HepG2 (cell line): Measurements from ENCODE around the gene MTA1. TPM values are rescaled to one million over a fixed set of nuclear protein-coding genes. Genes with fewer than 3 reads are reported as not detected.

ENCODE experiments used
- ATAC-seq: fragments of 200-7000 bp; cut with Tn5 transposase; 3 replicates; pipeline ENCODE4 v1.9.1; 2020; ENCODE audit warnings: mild to moderate bottlenecking, moderate library complexity
- BruUV-seq: library from RNA; stranded (reverse); fragments of 400-500 nt; replicated peaks from 2 replicates; lab custom pipeline; 2021; lab: Mats Ljungman, UMichigan
- CTCF ChIA-PET: fragments of 300-600 bp; formaldehyde crosslinking; extraction: SDS; loops from one replicate; lab custom pipeline; 2021; ENCODE audit warnings: low total read pairs, inconsistent platforms, low intra/inter-chr PET ratio; lab: Yijun Ruan, JAX
- POLR2A ChIA-PET: fragments of 350-600 bp; sonication (Branson Sonifier 250); formaldehyde crosslinking; loops from one replicate; lab custom pipeline; 2020; ENCODE audit warnings: antibody characterized with exemption, inconsistent platforms; lab: Yijun Ruan, JAX
- DNase-seq: peaks from one replicate; pipeline ENCODE4 v3.0.0-alpha.2; 2015; ENCODE audit warnings: low spot score
- FAIRE-seq: peaks from 3 replicates; lab custom pipeline; 2011; peaks lifted over from hg19 to GRCh38; lab: Jason Lieb, UNC
- H2AFZ ChIP-seq: one replicate; pipeline ENCODE4 v1.6.1; 2011; ENCODE audit warnings: low read length, inconsistent platforms
- H3K27ac ChIP-seq: fragments of 300-600 bp; 3 replicates; pipeline ENCODE4 v1.8.0; 2011; ENCODE audit warnings: mixed run types, mild to moderate bottlenecking, mixed read lengths, low read length, inconsistent platforms; ENCODE audit not compliant: insufficient read depth; ENCODE audit errors: extremely low read length
- H3K27me3 ChIP-seq, 2 experiments: fragments of 200-600 bp in 1 of 2; 2 replicates in 1 of 2; 3 replicates in 1 of 2; pipeline versions ENCODE4 v1.6.0 to v1.8.0; 2011; ENCODE audit warnings: low read length in 2 of 2, mild to moderate bottlenecking in 2 of 2, moderate library complexity in 2 of 2, inconsistent platforms in 1 of 2; ENCODE audit not compliant: insufficient read depth in 2 of 2, control insufficient read depth in 1 of 2
- H3K36me3 ChIP-seq, 2 experiments: fragments of 200-600 bp in 1 of 2; replicated peaks in 1 of 2; 2 replicates in 1 of 2; 3 replicates in 1 of 2; pipeline versions ENCODE4 v1.5.1 to v1.8.0; 2011; ENCODE audit warnings: low read length in 2 of 2, inconsistent platforms in 1 of 2; ENCODE audit not compliant: insufficient read depth in 2 of 2, control insufficient read depth in 1 of 2
- H3K4me1 ChIP-seq: 2 replicates; pipeline ENCODE4 v1.5.1; 2012; ENCODE audit warnings: low read length, inconsistent platforms; ENCODE audit not compliant: insufficient read depth
- H3K4me2 ChIP-seq: 2 replicates; pipeline ENCODE4 v1.6.0; 2011; ENCODE audit warnings: low read depth, low read length, inconsistent platforms
- H3K4me3 ChIP-seq, 3 experiments: fragments of 200-600 bp in 1 of 3; sonication (generic), shearing (Covaris generic) in 1 of 3; replicated peaks in 1 of 3; 2 replicates each; pipeline ENCODE4 v1.5.1; 2011 to 2016; ENCODE audit warnings: low read length in 3 of 3, inconsistent platforms in 2 of 3, low read depth in 2 of 3, mild to moderate bottlenecking in 2 of 3, control low read depth in 1 of 3, mixed read lengths in 1 of 3; ENCODE audit not compliant: insufficient read depth in 1 of 3
- H3K79me2 ChIP-seq: one replicate; pipeline ENCODE4 v1.6.1; 2011; ENCODE audit warnings: low read length, inconsistent platforms; ENCODE audit not compliant: insufficient read depth
- H3K9ac ChIP-seq: 2 replicates; pipeline ENCODE4 v1.6.0; 2011; ENCODE audit warnings: mild to moderate bottlenecking, low read depth, low read length, inconsistent platforms; ENCODE audit not compliant: insufficient read depth
- H3K9me3 ChIP-seq: 2 replicates; pipeline ENCODE4 v1.5.1; 2012; ENCODE audit warnings: mild to moderate bottlenecking, low read length
- H4K20me1 ChIP-seq: 2 replicates; pipeline ENCODE4 v1.6.0; 2011; ENCODE audit warnings: inconsistent platforms, mild to moderate bottlenecking, low read length, moderate library complexity; ENCODE audit not compliant: insufficient read depth
- AKAP8 ChIP-seq: sonication (generic); formaldehyde crosslinking; IDR thresholded peaks from 2 replicates; pipeline ENCODE4 v1.5.1; 2020; ENCODE audit warnings: mild to moderate bottlenecking, missing genetic modification reagents
- ARNT ChIP-seq: fragments of 450-650 bp; IDR thresholded peaks from 2 replicates; pipeline ENCODE4 v1.6.1; 2017
- ATF7 ChIP-seq, 2 experiments: fragments of 450-650 bp in 1 of 2; sonication (generic) in 1 of 2; formaldehyde crosslinking in 1 of 2; IDR thresholded peaks; 2 replicates each; pipeline versions ENCODE4 v1.4.0 to v1.6.1; 2016 to 2020; ENCODE audit warnings: antibody characterized with exemption in 1 of 2, mild to moderate bottlenecking in 1 of 2, missing genetic modification reagents in 1 of 2
- CCAR2 ChIP-seq: fragments of 200-400 bp; formaldehyde crosslinking; optimal IDR thresholded peaks from 2 replicates; pipeline ENCODE3; 2018; ENCODE audit warnings: low read depth, mild to moderate bottlenecking, low read length, moderate library complexity
- ELF3 ChIP-seq: IDR thresholded peaks from 2 replicates; pipeline ENCODE4 v1.6.1; 2016; ENCODE audit warnings: missing genetic modification reagents, missing compliant biosample characterization
- IKZF4 ChIP-seq: sonication (generic); formaldehyde crosslinking; IDR thresholded peaks from 2 replicates; pipeline ENCODE4 v1.5.1; 2020; ENCODE audit warnings: borderline replicate concordance, mild to moderate bottlenecking, low read depth, missing genetic modification reagents; ENCODE audit errors: not compliant biosample characterization
- MLLT10 ChIP-seq: sonication (generic); formaldehyde crosslinking; IDR thresholded peaks from 2 replicates; pipeline ENCODE4 v1.4.0; 2020; ENCODE audit warnings: missing genetic modification reagents
- MXD1 ChIP-seq: sonication (generic); formaldehyde crosslinking; IDR thresholded peaks from 2 replicates; pipeline ENCODE4 v1.4.0; 2020; ENCODE audit warnings: mild to moderate bottlenecking, missing genetic modification reagents
- NONO ChIP-seq, 2 experiments: fragments of 450-650 bp in 1 of 2; sonication (generic) in 1 of 2; formaldehyde crosslinking in 1 of 2; IDR thresholded peaks in 1 of 2; conservative IDR thresholded peaks in 1 of 2; 2 replicates each; pipeline versions ENCODE4 v1.6.1 to v1.8.0; 2017 to 2022; ENCODE audit warnings: mild to moderate bottlenecking in 1 of 2, missing genetic modification reagents in 1 of 2, moderate library complexity in 1 of 2
- PRPF4 ChIP-seq: fragments of 200-400 bp; formaldehyde crosslinking; IDR thresholded peaks from 2 replicates; pipeline ENCODE4 v1.6.1; 2016; ENCODE audit warnings: low read length, low read depth; ENCODE audit not compliant: poor library complexity, severe bottlenecking
- PTBP1 ChIP-seq: fragments of 200-400 bp; formaldehyde crosslinking; IDR thresholded peaks from 2 replicates; pipeline ENCODE4 v1.6.1; 2018; ENCODE audit warnings: low read length, low read depth; ENCODE audit not compliant: poor library complexity, severe bottlenecking
- RFXANK ChIP-seq: IDR thresholded peaks from 2 replicates; pipeline ENCODE4 v1.6.1; 2016
- SMARCE1 ChIP-seq: fragments of 450-650 bp; IDR thresholded peaks from 2 replicates; pipeline ENCODE4 v1.6.1; 2017; ENCODE audit warnings: borderline replicate concordance
- SRF ChIP-seq: IDR thresholded peaks from 2 replicates; pipeline ENCODE4 v1.6.1; 2011; ENCODE audit warnings: mild to moderate bottlenecking, low read depth, low read length, moderate library complexity
- YY1 ChIP-seq: IDR thresholded peaks from 2 replicates; pipeline ENCODE4 v1.6.1; 2011; ENCODE audit warnings: low read length, low read depth, moderate library complexity, mild to moderate bottlenecking; ENCODE audit not compliant: insufficient read depth, insufficient replicate concordance
- ZBTB1 ChIP-seq: sonication (generic); formaldehyde crosslinking; IDR thresholded peaks from 2 replicates; pipeline ENCODE4 v1.4.0; 2020; ENCODE audit warnings: missing genetic modification reagents, borderline replicate concordance
- ZNF138 ChIP-seq: sonication (generic); formaldehyde crosslinking; IDR thresholded peaks from 2 replicates; pipeline ENCODE4 v1.5.0; 2020; ENCODE audit warnings: mild to moderate bottlenecking, low read depth, missing genetic modification reagents
- ZNF17 ChIP-seq: sonication (generic); formaldehyde crosslinking; IDR thresholded peaks from 2 replicates; pipeline ENCODE4 v1.5.0; 2020; ENCODE audit warnings: mild to moderate bottlenecking, missing genetic modification reagents
- ZNF337 ChIP-seq: sonication (generic); formaldehyde crosslinking; IDR thresholded peaks from 2 replicates; pipeline ENCODE4 v1.5.1; 2020; ENCODE audit warnings: missing genetic modification reagents, low read depth, mild to moderate bottlenecking, borderline replicate concordance
- ZNF567 ChIP-seq: sonication (generic); formaldehyde crosslinking; IDR thresholded peaks from 2 replicates; pipeline ENCODE4 v1.8.1; 2023; ENCODE audit warnings: mild to moderate bottlenecking, missing genetic modification reagents, borderline replicate concordance
- ZNF781 ChIP-seq: sonication (generic); formaldehyde crosslinking; IDR thresholded peaks from 2 replicates; pipeline ENCODE4 v1.5.1; 2020; ENCODE audit warnings: borderline replicate concordance, mild to moderate bottlenecking, missing genetic modification reagents; ENCODE audit errors: not compliant biosample characterization
- ZNF784 ChIP-seq: sonication (generic); formaldehyde crosslinking; IDR thresholded peaks from 2 replicates; pipeline ENCODE4 v1.5.1; 2020; ENCODE audit warnings: missing genetic modification reagents, mild to moderate bottlenecking, borderline replicate concordance
- ZSCAN31 ChIP-seq: sonication (generic); formaldehyde crosslinking; IDR thresholded peaks from 2 replicates; pipeline ENCODE4 v1.5.0; 2020; ENCODE audit warnings: low read depth, mild to moderate bottlenecking, missing genetic modification reagents
- WGBS: methylation state at CpG from one replicate; pipeline ENCODE4 v1.1.6; 2017; ENCODE audit warnings: low lambda C conversion rate; 5-methylcytosine and 5-hydroxymethylcytosine counted together
- in situ Hi-C: cut with HindIII; loops from 2 replicates; pipeline ENCODE4 v1.10.0; 2017; ENCODE audit warnings: low pct_unique_long_range_greater_than_20kb; ENCODE audit not compliant: extremely low pct_ligation_motif_present
- intact Hi-C: fragments of 100-400 bp; cut with micrococcal nuclease; formaldehyde crosslinking; loops from one replicate; pipeline ENCODE4 v1.10.0; 2022; ENCODE audit not compliant: unreplicated experiment
- polyA plus RNA-seq, 8 experiments: library from polyadenylated mRNA; depleted of rRNA in 3 of 8; stranded (reverse) in 7 of 8; unstranded in 1 of 8; fragments of >200 nt; fragmentation: Illumina TruSeq in 4 of 8; extraction: Trizol in 4 of 8; gene quantifications; 2 replicates each; pipeline versions ENCODE4 v1.2.1 to v1.2.3, GENCODE V29; 2011 to 2016; ENCODE audit warnings: low read depth in 4 of 8, missing spikeins in 1 of 8, mixed read lengths in 1 of 8; ENCODE audit not compliant: insufficient read depth in 1 of 8
- total RNA-seq, 5 experiments: library from RNA; depleted of rRNA; stranded (reverse); fragments of >200 nt; fragmentation: Illumina TruSeq; extraction: Trizol; gene quantifications; 2 replicates each; pipeline ENCODE4 v1.2.3, GENCODE V29; 2016; ENCODE audit warnings: low read depth in 1 of 5

The MTA1 gene
- total and polyA plus RNA-seq, 2 of the 13 experiments (the other 11 are each of a cell fraction or from before 2014, with no cell fraction given) = 35.2 to 85.8 TPM

DNA sequence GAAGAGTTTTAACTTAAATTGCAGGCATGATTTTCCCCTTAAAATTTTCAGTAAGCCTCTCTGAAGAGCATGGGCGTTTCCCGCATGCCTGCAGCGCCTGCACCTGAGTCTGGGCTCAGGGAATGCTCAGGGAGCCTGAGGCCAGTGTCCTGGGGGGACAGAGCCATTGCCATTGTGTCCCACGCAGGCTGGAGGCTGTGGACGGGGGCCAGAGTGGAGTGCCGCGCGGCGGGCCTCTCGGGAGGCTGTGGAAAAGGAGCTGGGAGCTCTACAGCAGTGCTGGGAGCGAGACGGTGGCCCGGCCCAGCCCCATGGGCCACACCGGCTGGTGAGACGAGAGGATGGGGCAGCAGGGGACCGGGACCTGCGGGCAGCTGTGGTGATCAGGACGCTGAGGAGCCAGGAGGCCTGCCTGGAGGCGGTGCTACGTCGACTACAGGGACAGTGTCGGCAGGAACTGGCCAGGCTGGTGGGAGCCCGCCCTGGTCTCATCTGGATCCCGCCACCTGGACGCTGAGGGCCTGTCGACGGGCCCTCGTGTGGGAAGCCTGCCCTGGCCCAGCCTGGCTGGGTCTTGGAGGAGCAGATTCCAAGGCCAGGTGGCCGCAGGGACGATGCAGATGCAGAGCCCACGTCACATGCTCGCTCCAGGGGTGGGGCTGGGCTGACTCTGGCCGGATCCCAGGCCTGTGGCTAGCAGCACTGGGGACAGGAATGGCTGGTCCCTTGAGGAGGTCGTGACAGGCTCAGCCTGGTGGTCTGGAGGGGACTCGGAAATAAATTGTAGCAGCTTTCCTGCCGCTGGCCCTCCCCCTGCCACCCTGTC, 79.0 kb downstream of the MTA1 start:
- H3K27me3 ChIP-seq = no peaks in the 10 kb centered on the region
- peak; percentile 3 for ATAC-seq
- peak overlapping the region in 2 of 3 experiments; percentile 6 to 52; a peak in 1 of 6 replicates for H3K4me3 ChIP-seq
- peaks cover 90% of the 10 kb centered on the region for H3K4me1 ChIP-seq
- WGBS = 72% methylated on average over 25 of the region's 36 CpGs
- peaks cover 23% of the 10 kb centered on the region for H3K79me2 ChIP-seq
- in situ Hi-C loops = no loop called here
- ChIA-PET CTCF (no interaction called here), POLR2A (interaction anchor here (0.9 to 1.8 kb wide), 4 partner anchors 9 to 198 kb away, joined by 3 to 8 read pairs (median 6); partner anchors contain the start of gene BRF1)
- H3K4me2 ChIP-seq = peak overlapping the region; percentile 67
- H3K27ac ChIP-seq = peak overlapping the region; percentile 96
- peak overlapping the region; percentile 79 for H3K9ac ChIP-seq
- no peak for DNase-seq
- no TSS peak for BruUV-seq
- no peak for FAIRE-seq
- H3K36me3 ChIP-seq = no peaks in the 10 kb centered on the region; a peak in 1 of 5 replicates
- H3K9me3 ChIP-seq = no peaks in the 10 kb centered on the region
- H4K20me1 ChIP-seq = no peaks in the 10 kb centered on the region
- no peak overlapping the region for H2AFZ ChIP-seq
- intact Hi-C loops = loop anchor here (1.0 to 10.0 kb wide), 2 partner anchors 7 to 184 kb away; partner anchors contain the start of genes PACS2 and TEDC1
- TF ChIP-seq ATF7 (IDR thresholded peaks at IDR 0.05) (no peak), ATF7 (CRISPR knock-in tag; IDR thresholded peaks at IDR 0.05) (0 out of 2 replicates have a peak, but pooled peaks have one; percentile 13), RFXANK (CRISPR knock-in tag) (no peak), CCAR2 (no peak), SRF (no peak), AKAP8 (CRISPR knock-in tag) (no peak), ZBTB1 (CRISPR knock-in tag) (no peak), PTBP1 (no peak), IKZF4 (no peak), ZNF784 (no peak), NONO (IDR thresholded peaks at IDR 0.05) (no peak), NONO (CRISPR knock-in tag; conservative IDR thresholded peaks at IDR 0.05) (0 out of 2 replicates have a peak, but pooled peaks have one; percentile 3), MLLT10 (CRISPR knock-in tag) (no peak), YY1 (no peak), ELF3 (CRISPR knock-in tag) (no peak), ARNT (no peak), ZNF337 (no peak), PRPF4 (peak; percentile 90), ZNF567 (CRISPR knock-in tag) (0 out of 2 replicates have a peak, but pooled peaks have one; percentile 17), ZNF17 (no peak), SMARCE1 (no peak), ZSCAN31 (no peak), MXD1 (CRISPR knock-in tag) (0 out of 2 replicates have a peak, but pooled peaks have one; percentile 21), ZNF138 (CRISPR knock-in tag) (0 out of 2 replicates have a peak, but pooled peaks have one; percentile 2), ZNF781 (CRISPR knock-in tag) (no peak)
